Stimulated activated CD8-positive, alpha-beta memory T cell treated with anti-CD3 and anti-CD28 coated beads, Interleukin-2, amount 100 ng/mL, for 1 hour (primary cell): Measurements from ENCODE around the gene ADRA2B.

Source experiments
- DNase-seq, 2 donors: peaks; one replicate each; pipeline ENCODE4 v3.0.0-alpha.2; 2020; ENCODE audit warnings: low read depth in 2 of 2

ADRA2B gene

DNA sequence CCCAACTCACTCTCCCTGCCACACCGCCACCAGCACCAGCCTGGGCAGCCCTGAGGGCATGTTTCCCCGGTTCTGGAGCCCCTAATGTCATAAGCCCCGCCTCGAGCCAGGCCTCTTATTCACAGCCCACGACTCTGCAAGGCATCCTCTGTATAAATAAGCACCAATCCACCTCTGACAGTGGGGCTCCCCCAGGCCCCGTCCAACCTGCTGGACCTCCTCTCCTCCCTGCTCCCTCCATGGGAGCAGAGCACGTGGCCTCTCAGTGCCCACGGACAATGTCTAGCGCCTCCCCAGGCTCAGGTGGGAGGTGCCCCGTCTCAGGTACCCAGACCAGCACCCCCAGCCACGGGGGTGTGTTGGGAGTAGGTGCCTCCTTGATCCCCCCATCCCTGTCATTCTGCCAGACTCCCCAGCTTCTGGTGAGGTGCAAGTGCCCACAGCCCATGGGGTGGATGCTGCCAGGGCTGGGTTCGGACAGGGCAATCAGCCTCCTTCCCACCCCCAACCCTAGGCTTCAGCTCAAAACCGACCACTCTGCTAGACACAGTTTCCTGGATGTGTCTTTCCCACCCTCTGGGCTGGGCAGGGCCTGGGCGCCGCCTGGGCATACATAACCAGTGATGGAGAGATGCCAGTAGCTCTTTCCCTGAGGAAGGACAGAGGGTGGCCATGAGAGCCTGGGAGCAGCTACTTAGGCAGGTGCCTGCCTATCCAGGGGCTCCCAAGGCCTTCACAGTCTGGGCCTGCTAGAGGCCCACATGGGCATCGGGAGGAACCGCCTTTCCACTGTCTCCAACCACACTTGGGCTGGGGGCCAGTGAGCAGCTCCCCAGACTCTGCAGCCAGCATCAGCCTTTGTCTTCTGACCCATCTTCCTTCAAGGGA lies 1.6 kb upstream of the ADRA2B start:
- DNase-seq: no peak

DNA sequence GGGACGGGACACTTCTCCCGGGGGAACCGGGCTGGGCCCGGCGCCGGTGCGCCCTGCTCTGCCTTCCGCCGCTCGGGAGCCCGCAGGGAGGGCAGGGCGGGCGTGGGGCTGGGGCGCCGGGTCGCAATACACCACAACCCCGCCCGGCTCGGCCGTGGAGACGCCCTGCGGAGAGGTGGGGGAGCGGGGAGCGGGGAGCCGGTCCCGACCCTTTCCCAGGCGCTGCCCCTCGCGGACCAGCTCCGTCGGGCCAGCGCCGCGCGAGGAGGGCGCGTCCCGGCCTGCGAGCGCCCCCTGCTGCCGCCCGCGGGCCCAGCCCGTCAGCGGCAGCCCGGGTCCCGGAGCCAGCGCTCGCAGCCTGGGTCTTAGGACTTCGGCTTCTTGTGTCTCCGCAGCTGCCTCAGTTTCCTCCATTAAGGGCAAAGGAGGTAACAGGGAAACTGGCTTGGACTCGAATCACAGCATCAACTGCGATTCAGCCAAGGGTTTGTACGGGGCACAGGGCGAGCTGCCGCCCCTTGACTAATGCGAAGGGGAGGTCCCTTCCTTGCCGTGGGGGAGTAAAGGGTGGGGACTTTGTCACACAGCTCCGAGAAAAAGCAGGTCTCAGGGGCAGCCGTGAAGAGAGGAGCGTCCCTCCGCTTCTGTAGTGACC lies 635 bp upstream of the ADRA2B start:
- peak in 1 of 2 donors; percentile 32 for DNase-seq

DNA sequence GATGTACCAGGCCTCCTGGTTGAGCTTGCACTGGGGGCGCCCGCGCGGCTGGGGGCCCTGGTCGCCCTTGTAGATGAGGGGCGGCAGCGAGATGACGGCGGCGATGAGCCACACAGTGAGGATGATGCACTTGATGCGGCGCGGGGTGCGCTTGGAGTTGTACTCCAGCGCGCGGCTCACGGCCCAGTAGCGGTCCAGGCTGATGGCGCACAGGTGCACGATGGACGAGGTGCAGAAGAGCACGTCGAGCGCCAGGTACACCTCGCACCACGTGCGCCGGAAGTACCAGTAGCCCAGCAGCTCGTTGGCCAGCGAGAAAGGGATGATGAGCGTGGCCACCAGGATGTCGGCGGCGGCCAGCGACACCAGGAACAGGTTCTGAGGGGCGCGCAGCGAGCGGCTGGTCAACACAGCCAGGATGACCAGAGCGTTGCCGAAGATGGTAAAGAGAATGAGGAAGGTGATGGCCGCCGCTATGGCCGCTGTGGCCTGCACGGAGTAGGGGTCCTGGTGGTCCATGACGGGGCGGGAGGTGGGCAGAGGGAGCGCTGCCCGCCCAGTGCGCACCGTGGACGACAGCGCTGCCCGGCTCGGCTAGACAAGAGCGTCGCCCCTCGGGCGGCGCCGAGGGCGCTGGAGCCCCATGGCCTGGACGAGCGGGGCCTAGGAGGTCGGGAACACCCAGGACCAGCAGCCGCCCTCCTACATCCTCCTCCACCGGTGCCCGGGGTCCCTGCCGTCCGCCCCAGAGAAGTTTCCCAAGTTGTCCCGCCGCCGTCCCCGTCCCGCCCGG lies 544 bp downstream of the ADRA2B start:
- no peak for DNase-seq

DNA sequence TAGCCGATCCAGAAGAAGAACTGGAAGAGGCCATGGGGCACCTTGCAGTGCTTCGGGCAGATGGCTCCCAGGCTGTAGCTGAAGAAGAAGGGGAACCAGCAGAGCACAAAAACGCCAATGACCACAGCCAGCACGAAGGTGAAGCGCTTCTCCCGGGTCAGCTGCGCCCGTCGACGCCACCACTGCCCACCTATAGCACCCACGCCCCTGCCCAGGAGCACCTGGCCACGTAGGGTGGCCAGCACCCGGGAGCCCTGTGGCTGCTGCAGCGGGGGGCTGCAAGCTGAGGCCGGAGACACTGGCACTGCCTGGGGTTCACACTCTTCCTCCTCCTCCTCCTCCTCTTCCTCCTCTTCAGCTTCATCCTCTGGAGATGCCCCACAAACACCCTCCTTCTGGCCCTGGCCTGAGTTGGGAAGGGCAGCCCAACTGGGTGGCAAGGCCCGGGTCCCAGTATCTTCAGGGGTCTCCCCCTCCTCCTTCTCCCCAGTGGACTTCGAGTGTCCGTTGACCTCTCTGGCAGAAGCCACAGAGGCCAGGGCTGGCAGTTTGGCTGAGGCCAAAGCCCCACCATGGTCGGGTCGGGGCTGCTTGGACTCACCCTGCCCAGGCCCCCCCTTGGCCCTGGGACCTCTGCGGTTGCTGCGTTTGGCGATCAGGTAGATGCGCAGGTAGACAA lies 1.3 kb downstream of the ADRA2B start:
- no peak for DNase-seq

DNA sequence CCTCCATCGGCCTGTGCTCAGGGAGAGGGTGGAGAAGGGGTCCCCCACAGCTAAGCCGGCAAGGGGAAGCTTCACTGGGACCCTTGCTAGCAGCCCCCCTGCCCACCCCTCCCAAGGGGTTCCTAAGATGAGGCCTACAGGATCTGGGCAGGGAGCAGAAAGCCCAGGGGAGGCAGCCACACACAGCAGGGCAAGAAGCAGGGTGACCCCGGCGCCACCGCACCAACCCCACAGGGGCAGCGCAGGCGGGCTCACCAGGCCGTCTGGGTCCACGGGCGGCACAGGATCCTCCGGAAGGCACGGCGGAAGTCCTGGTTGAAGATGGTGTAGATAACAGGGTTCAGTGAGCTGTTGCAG lies 1.8 kb downstream of the ADRA2B start:
- DNase-seq: no peak

DNA sequence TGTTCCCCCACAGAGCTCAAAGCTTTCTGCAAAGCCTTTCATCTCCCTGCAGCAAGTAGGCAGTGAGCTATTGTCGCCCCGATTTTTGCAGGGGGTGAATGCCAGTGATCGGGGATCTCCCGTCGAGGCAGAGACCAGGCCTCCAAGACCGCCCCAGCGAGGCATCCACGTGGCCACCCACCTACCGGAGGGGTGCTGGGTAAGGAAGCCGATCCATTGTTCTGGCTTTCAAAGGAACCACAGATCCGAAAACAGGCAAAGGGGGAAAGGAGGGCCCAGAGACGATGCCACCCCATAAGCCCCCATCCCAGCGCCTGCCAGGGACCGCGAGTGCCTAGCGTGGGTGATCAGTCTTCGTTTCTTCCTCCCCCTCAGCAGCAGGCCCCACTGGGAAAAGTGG lies 2.4 kb downstream of the ADRA2B start:
- DNase-seq: no peak

DNA sequence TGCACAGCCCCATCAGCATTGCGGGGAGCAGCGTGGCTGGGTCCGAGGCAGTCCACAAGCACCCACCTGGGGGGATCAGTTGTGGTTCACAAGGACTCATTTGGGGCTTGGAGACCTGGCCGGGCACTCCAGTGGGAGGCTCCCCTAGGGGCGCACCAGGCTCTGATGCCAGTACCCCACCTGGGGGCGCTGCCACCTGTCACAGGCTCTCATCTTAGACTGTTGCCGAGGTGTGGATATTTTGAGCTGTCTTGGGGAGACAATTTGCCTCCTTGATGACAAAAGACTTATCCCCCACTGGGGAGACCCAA lies 3.0 kb downstream of the ADRA2B start:
- DNase-seq: no peak

DNA sequence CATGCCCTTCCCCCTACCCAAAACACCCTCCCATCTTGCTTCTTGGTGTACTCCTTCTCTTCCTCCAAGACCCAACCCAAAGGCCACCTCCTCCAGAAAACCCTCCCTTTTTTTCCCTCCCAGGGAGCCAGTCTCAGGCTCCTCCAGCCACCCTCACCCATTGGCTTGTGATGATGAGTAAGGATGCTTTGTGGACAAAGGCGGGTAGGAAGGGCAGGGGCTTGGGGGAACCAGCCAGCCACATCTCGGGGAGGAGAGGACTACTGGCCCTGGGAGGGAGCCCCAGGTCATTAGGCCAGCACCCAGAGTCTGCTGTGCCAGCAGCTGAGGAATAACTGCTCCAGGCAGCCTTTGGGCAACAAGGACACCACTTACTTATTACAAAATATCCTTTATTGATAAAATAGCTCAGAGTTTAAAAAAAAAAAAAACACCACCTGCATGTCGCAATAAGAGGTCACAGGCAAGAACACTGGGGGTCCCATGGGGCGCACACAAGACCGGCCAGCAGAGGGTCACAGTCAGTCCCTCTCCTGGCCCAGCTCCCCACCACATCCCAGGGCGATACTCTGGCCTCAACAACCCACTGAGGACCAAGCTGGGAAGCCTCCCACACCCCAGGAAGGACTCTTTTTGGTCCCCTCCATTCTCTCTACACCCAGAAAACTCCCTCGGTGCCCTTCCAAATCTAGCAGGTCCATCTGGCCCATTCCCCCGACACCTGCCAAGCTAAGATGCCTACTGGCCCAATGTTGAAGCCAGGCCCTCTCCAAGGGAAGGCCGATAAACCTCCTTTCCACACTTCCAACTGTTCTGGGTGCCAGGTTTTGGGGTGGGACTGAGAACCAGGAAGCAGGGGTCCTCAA lies 3.6 kb downstream of the ADRA2B start:
- no peak for DNase-seq

DNA sequence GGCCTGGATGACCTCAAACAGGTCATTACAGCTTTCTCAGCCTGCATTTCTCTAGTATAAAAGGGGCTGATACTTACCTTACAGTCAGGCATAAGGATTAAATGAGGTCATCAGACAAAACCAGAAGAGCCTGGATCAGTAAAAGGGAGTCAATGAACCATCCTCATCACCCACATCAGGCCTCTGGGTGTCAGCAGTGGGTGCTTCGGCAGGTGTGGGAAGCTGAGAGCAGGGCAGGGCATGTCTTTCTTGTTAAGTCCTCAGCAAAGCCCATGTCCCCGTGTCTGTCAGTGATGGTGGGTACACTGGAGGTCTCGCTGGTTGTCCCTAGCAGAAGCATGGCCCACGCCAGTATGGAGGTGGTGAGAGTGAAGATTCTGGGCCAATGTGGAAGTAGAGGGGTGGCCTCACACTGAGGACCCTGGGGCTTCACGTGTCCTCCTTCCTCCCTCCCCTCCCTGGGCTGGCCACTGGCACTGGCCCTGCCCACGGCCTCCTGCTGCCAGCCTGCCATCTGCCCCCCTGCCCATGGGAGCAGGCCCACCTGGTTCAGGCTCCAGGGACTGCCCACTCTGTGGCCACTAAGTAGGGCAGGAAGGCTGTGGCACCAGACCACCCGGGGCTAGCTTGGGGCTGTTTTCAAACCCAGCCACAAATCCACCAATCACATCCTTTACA lies 4.4 kb downstream of the ADRA2B start:
- no peak for DNase-seq

DNA sequence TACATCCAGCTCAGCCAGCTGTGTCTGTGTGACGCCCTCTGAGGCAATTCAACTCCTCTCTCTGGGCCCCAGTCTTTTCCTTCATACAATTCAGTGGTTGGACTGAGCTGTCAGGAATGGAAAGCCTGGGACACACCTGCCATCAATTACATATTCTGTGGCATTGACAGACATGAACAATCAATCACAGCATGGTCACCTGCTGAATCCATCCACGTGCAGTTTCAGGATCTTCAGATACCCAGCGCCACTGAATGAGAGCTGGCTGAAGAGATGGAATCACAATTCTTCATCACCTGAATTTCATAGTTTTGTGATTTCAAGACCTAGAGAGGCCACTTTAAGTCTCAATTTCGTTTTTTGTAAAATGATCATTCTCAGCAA lies 5.1 kb downstream of the ADRA2B start:
- DNase-seq: no peak

DNA sequence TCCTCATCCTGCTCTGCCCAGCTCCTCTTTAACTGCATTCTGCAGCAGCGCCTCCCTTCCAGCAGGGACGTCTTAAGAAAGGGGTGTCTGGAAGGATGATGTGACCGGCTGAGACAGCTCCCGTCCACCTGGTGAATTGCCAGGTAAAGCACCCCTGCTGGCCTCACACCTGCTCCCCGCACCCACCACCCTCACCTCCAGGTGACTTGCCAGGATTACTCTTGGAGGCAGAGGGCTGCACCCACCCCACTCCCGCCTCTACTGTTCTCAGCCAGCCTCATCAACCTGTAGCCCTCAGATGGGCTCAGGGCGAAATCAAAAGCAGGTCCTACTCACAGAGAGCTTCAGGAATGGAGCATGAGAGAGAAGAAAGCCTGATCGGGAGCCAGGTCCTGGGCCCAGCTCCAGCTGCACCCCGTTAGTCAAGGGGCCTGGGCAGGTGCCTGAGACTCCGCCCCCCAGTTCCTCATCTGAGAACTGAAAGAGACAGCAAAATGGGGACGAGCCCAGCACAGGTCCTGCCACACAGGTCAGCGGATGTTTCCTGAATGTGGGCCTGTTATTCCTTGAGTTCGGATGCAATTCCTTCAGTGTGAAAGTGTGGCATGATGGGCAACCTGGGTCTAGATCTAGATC lies 5.6 kb downstream of the ADRA2B start:
- no peak for DNase-seq

DNA sequence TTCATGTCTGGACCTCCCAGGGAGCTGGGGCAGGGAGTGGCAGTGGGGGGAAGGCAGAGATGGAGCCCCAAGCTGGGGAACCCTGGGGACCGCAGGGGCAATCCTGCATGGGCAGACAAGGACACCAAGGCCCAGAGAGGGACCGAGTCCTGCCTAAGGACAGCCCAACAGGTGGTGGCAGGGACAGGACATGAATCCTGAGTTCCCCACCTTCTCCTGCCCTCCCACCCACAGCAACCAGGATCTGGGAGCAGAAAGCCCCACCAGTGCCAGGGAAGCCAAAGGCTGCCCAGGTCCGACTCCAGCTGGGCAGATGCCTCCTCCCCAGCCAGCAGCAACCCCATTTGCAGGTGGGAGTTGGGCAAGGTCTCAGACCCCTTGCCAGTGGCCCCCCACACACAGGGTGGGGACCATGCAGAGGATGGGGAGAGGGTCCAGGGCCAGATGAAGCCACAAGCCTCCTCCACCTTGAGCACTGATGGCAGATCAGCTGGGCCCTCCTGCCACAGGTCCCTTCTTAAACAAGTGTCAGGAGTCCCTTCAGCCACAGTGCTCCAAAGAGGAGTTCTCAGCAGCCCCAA lies 6.3 kb downstream of the ADRA2B start:
- DNase-seq: no peak

DNA sequence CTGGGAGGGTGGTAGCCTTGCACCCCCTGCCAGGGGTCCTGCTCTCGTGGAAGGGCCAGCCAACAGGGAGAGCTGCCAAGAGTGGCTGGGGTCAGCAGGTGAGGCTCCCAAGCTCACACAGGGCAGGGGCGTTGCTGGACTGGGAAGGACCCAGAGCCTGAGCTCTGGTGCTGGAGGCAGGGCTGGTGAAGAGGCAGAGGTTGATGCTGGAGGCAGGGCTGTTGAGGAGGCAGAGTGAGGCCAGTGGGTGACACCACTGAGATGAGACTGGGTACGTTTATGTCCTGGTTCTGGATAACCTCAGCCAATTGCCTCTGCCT lies 7.0 kb downstream of the ADRA2B start:
- no peak for DNase-seq

DNA sequence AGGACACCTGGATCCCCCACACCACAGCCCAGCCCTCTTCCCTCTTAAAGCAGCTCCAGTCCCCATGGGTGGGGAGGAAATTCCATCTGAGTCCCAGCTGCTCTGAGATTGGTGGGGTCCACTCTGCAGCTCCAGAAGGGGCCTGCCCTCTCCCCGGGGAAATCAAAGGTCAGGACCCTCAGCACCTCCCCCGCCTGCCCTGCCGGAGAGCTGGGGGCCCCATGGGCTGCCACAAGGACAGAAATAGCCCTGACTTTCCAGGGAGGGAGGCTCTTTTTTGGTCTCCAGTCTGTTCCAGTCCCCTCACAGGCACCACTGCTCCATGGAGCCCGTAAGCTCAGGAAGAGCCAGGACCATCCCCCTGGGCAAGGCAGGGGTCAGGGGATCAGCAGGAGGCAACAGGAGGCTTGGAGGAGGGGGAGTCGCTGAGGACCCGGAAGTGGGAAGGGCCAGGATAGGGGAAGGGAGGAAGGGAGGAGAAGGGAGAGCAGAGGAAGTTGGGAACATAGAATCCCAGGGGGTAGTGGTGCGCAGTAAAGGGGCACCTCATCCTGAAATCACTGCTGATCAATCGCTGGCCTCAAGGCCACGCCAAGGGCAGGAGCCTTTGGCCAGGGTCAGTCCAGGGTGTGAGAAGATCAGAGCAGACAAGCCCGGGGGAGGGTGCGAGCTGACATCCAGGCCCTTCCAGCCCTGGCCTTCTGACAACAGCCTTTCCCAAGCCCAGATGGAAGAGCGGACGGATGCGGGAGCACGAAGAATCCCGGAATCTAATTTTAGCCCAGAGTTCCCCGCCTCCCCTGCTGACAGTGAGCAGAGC lies 7.6 kb downstream of the ADRA2B start:
- DNase-seq: no peak

DNA sequence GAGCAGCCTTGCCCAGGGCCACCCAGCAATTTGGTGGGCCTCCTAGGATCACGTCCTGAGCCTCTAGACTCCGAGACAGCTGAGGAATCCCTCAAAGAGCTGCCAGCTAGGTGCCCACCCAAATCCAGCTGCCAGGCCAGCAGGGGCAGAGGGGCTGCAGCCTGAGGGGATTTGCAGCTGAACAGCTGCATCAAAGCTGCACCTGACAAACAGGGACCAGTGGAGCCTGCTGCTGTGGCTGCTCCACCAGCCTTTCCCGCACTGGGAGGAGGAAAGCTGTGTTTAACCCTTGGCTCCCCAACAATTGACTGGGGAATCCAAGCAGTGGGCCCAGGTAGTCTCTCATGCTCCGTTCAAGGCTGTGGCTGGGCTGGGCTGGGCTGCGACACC lies 8.2 kb downstream of the ADRA2B start:
- no peak for DNase-seq

DNA sequence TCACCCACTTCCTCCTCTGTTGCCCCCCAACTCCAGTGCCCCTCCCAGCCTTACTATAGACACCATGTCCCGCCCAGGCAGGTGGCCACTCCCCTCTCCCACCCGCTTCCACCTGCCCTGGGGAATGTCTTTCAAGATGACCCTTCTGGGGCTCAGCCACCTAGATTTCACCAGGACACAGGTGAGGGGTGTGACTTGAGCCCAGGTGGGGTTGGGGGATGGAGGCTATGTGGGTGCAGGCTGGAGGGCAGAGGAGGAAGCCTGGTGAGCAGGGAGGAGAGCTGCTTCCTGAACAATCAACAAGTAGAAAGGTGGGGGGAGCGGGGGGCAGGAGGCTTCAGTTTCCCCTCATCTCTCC lies 8.7 kb downstream of the ADRA2B start:
- no peak for DNase-seq

DNA sequence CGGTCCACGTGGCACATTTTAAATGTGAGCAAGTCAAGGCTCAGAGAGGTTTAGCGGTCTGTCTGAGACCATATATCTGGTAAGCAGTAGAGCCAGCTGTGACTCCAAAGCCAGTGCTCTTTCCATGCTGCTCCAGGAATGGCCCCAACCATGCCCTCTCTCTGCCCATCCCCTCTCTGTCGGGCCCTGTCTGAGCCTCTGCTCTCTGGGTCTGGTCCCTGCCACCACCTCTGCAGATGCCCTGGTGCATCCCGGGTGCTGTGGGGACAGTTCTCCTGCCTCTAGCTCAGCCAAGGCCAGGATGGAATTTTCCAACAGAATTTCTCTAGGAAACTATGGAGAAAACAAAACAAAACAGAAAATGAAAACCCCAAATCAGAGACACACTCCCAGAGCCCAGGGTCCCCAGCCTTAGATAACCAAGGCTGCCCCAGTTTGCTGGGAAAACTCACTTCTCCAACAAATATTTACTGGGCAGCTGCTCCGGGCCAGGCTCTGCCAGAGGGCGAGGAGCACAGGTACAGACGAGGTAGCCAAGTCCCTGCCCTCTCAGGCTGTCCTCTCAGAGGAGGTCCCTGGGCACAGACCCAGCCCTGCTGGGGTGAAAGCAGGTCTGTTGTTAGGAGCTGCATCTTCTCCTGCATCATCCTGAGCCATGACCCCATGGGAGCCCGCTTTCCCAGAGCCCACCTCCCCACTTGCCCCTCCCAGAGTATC lies 9.2 kb downstream of the ADRA2B start:
- no peak for DNase-seq

DNA sequence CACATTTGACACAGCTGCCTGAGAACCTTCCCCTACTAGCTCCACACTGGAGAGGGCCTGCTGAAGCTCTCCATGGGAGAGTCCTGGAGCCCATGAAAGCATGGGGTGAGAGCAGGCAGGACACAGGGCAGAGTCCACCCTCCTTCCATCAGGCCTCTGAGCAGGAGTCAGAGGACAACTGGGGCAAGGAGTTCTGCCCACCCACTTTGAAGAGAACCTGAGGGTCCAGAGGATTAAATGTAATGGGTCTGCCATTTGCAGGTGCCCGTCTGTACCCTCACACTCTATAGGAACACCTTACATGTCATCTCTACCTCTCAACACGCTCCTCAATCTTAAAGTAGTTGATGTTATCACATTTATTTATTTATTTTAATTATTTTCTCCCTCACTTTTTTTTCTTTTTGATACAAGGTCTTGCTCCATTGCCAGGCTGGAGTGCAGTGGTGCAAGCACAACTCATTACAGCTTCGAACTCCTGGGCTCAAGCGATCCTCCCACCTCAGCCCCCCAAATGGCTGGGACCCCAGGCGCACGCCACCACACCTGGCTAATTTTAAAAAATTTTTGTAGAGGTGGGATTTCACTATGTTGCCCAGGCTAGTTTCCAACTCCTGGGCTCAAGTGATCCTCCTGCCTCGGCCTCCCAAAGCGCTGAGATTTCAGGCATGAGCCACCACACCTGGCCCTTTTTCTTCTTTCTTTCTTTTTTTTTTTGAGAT lies 10.2 kb downstream of the ADRA2B start:
- no peak for DNase-seq
